Natural killer cell (primary cell): ENCODE data around the gene PCTP. TPM values are rescaled to one million over a fixed set of nuclear protein-coding genes. Genes with fewer than 3 reads are reported as not detected.

Experiments used
- ATAC-seq, 3 donors: fragments of 150-1000 bp in 2 of 3; fragments of 200-7000 bp in 1 of 3; cut with Tn5 transposase; 1 replicate in 1 of 3; 2 replicates in 2 of 3; pipeline ENCODE4 v1.10.0; 2021; ENCODE audit warnings: mild to moderate bottlenecking in 2 of 3, moderate library complexity in 2 of 3
- DNase-seq, 2 donors: peaks; one replicate each; pipeline versions ENCODE4 v3.0.0 to v3.0.0-alpha.2; 2013 to 2021; ENCODE audit warnings: mixed read lengths in 1 of 2
- H3K27ac ChIP-seq: one replicate; pipeline ENCODE4 v1.5.1; 2013; ENCODE audit warnings: mild to moderate bottlenecking, low read length
- H3K27me3 ChIP-seq: one replicate; pipeline ENCODE4 v1.6.1; 2013; ENCODE audit warnings: low read length; ENCODE audit not compliant: control insufficient read depth, insufficient read depth
- H3K36me3 ChIP-seq: one replicate; pipeline ENCODE4 v1.6.1; 2013; ENCODE audit warnings: low read length; ENCODE audit not compliant: control insufficient read depth, insufficient read depth
- H3K4me1 ChIP-seq: one replicate; pipeline ENCODE4 v1.6.1; 2013; ENCODE audit warnings: low read length; ENCODE audit not compliant: control insufficient read depth, insufficient read depth
- H3K4me3 ChIP-seq: one replicate; pipeline ENCODE4 v1.5.1; 2013; ENCODE audit warnings: low read length
- H3K9me3 ChIP-seq: one replicate; pipeline ENCODE4 v1.6.1; 2013; ENCODE audit warnings: low read length; ENCODE audit not compliant: control insufficient read depth, insufficient read depth
- H3K27ac Mint-ChIP-seq, 2 donors: one replicate each; pipeline ENCODE4 v1.8.0; 2022; ENCODE audit warnings: mild to moderate bottlenecking in 2 of 2, mixed read lengths in 2 of 2, moderate library complexity in 1 of 2
- H3K27me3 Mint-ChIP-seq, 2 donors: one replicate each; pipeline ENCODE4 v1.8.0; 2022; ENCODE audit warnings: low read depth in 2 of 2, mixed read lengths in 2 of 2
- H3K36me3 Mint-ChIP-seq: one replicate; pipeline ENCODE4 v1.8.0; 2022; ENCODE audit warnings: mixed read lengths
- H3K4me1 Mint-ChIP-seq, 2 donors: one replicate each; pipeline ENCODE4 v1.8.0; 2022; ENCODE audit warnings: mixed read lengths in 2 of 2
- H3K4me3 Mint-ChIP-seq: one replicate; pipeline ENCODE4 v1.8.0; 2022; ENCODE audit warnings: mild to moderate bottlenecking, moderate library complexity, mixed read lengths
- H3K9me3 Mint-ChIP-seq, 2 donors: one replicate each; pipeline ENCODE4 v1.8.0; 2022; ENCODE audit warnings: mixed read lengths in 2 of 2
- WGBS: methylation state at CpG from one replicate; pipeline ENCODE4 v1.1.7; 2013; ENCODE audit warnings: missing lambda C conversion rate; ENCODE audit not compliant: insufficient coverage; 5-methylcytosine and 5-hydroxymethylcytosine counted together
- intact Hi-C: fragments of 100-400 bp; cut with micrococcal nuclease; formaldehyde crosslinking; loops from one replicate; pipeline ENCODE4 v1.14.2; 2022
- total RNA-seq, 4 donors: library from RNA; stranded (reverse); fragments of 120-200 nt in 1 of 4; gene quantifications; one replicate each; pipeline versions ENCODE4 v1.2.3 to v1.2.4, GENCODE V29; 2013 to 2022
- TF ChIP-seq, protein P1 (sequence below): fragments of 200-600 bp; IDR thresholded peaks from one replicate; pipeline ENCODE4 v1.8.0; 2022; ENCODE audit warnings: antibody characterized with exemption

Gene PCTP
- total RNA-seq, 3 donors from 2014 or later (not counting 1 experiment from before 2014, with no cell fraction given) = 6.3 to 9.5 (median 9.2) TPM

DNA sequence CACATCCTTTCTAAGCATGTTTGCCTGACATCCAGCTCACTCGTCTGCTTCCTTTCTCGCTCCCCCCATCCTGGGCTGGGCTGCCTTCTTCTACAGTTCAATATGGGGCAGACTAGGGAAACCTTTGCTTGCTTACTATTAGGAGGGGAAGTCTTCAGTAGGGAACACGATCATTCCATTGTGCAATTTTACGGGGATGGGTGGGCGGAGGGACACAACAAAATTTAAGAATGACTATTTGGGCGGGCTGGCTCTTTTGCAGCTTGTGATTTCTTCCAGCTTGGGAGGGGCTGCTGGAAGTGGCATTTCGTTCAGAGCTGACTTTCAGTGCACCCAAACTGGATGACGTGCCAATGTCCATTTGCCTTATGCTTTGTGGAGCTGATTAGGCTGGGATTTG, 25.4 kb downstream of the PCTP start:
- Histone ChIP-seq H3K4me1 (no peaks in the 10 kb centered on the region), H3K36me3 (peaks cover 11% of the 10 kb centered on the region), H3K9me3 (no peaks in the 10 kb centered on the region), H3K4me3 (no peak overlapping the region), H3K27me3 (no peaks in the 10 kb centered on the region), H3K27ac (no peak overlapping the region)
- H3K36me3 Mint-ChIP-seq = peaks cover 22% of the 10 kb centered on the region
- intact Hi-C loops = no loop called here
- ATAC-seq (no peak), DNase-seq (no peak)
- WGBS = 96% methylated on average over 8 of the region's 8 CpGs
- no peaks in the 10 kb centered on the region for H3K27me3 Mint-ChIP-seq
- TF ChIP-seq, protein P1, sequence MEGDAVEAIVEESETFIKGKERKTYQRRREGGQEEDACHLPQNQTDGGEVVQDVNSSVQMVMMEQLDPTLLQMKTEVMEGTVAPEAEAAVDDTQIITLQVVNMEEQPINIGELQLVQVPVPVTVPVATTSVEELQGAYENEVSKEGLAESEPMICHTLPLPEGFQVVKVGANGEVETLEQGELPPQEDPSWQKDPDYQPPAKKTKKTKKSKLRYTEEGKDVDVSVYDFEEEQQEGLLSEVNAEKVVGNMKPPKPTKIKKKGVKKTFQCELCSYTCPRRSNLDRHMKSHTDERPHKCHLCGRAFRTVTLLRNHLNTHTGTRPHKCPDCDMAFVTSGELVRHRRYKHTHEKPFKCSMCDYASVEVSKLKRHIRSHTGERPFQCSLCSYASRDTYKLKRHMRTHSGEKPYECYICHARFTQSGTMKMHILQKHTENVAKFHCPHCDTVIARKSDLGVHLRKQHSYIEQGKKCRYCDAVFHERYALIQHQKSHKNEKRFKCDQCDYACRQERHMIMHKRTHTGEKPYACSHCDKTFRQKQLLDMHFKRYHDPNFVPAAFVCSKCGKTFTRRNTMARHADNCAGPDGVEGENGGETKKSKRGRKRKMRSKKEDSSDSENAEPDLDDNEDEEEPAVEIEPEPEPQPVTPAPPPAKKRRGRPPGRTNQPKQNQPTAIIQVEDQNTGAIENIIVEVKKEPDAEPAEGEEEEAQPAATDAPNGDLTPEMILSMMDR = no peak
- H3K4me3 Mint-ChIP-seq = no peak overlapping the region
- H3K4me1 Mint-ChIP-seq = no peaks in the 10 kb centered on the region
- H3K27ac Mint-ChIP-seq = no peak overlapping the region
- no peaks in the 10 kb centered on the region for H3K9me3 Mint-ChIP-seq

DNA sequence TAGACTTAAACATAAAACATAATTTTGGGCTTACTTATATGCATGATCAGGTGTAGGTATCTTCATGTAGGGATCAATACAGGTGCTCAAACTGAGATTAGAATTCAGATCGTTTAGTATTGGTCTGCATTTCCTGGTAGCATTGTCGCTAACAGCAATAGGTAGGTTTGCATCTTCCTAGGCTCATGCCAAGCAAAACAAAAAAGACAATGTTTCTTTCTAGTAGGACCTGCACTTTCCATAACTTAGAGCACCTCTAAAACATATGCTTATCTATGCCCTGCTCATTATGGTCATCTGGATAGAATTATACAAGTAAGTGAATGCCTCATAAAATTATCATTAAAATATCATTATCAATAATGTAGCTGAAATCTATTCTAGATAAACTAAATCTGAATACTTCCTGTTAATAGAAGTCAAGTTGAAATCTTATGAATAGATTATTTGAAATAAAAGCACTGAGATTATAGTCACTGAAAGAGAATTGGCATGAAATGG, 26.7 kb downstream of the PCTP start:
- H3K4me1 ChIP-seq = no peaks in the 10 kb centered on the region
- ATAC-seq (no peak), DNase-seq (no peak)
- no peak overlapping the region for H3K27ac ChIP-seq
- WGBS = 91% methylated on average over 2 of the region's 2 CpGs
- Mint-ChIP-seq H3K9me3 (no peaks in the 10 kb centered on the region), H3K36me3 (peaks cover 15% of the 10 kb centered on the region), H3K27me3 (no peaks in the 10 kb centered on the region), H3K27ac (no peak overlapping the region), H3K4me3 (no peak overlapping the region), H3K4me1 (no peaks in the 10 kb centered on the region)
- intact Hi-C loops = no loop called here
- no peaks in the 10 kb centered on the region for H3K9me3 ChIP-seq
- no peak overlapping the region for H3K4me3 ChIP-seq
- TF ChIP-seq, protein P1 = no peak
- H3K27me3 ChIP-seq = no peaks in the 10 kb centered on the region
- peaks cover 9% of the 10 kb centered on the region for H3K36me3 ChIP-seq

DNA sequence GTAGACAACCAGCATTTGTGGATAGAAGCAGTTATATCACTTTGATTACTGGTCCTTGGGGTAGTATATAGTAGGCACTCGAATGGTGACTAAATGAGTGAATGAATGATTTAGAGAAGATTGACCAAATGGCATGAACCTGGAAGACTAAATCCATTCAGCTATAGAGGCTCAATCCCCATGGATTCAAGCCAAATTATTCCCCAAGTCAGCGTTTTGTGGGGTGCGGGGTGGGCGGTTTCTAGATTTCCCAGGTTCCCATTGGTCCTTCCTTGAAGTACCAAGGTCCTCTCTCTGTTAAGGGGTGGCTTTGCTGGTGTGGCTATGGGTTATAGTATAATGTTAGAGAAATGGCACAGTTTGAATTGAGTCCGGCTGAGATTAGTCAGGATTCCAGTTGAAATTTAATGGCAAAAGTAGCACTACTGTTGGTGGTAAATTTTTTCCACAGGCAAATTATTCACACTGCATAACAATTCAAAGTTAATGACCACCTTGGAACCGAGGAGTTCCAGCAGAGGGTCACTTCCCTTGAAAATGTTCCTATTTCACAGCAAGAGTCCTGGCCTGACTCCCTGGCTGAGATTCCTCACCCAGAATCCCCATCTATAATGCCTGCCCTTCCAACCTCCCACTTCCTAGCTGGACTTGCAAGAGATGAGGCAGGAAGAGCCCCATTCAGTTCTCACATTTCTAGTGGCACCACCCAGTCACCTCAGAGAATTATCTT, 27.7 kb downstream of the PCTP start:
- no peaks in the 10 kb centered on the region for H3K4me1 ChIP-seq
- no peak for ATAC-seq
- H3K27ac ChIP-seq = no peak overlapping the region
- Mint-ChIP-seq H3K9me3 (no peaks in the 10 kb centered on the region), H3K4me1 (no peaks in the 10 kb centered on the region), H3K36me3 (peaks cover 15% of the 10 kb centered on the region), H3K27me3 (no peaks in the 10 kb centered on the region), H3K4me3 (no peak overlapping the region), H3K27ac (no peak overlapping the region)
- no peaks in the 10 kb centered on the region for H3K9me3 ChIP-seq
- peaks cover 6% of the 10 kb centered on the region for H3K36me3 ChIP-seq
- 94% methylated on average over 5 of the region's 6 CpGs for WGBS
- no peaks in the 10 kb centered on the region for H3K27me3 ChIP-seq
- no peak for DNase-seq
- H3K4me3 ChIP-seq = no peak overlapping the region
- intact Hi-C loops = no loop called here
- TF ChIP-seq, protein P1 = no peak
